Endometrium (tissue), 2 donors: ENCODE measurements around the gene TMEM273.

Source experiments
- FAIRE-seq: peaks from 2 replicates; lab custom pipeline; 2012; peaks lifted over from hg19 to GRCh38; lab: Jason Lieb, UNC
- donor health status: control.
- donor health status: control.

TMEM273 gene

DNA sequence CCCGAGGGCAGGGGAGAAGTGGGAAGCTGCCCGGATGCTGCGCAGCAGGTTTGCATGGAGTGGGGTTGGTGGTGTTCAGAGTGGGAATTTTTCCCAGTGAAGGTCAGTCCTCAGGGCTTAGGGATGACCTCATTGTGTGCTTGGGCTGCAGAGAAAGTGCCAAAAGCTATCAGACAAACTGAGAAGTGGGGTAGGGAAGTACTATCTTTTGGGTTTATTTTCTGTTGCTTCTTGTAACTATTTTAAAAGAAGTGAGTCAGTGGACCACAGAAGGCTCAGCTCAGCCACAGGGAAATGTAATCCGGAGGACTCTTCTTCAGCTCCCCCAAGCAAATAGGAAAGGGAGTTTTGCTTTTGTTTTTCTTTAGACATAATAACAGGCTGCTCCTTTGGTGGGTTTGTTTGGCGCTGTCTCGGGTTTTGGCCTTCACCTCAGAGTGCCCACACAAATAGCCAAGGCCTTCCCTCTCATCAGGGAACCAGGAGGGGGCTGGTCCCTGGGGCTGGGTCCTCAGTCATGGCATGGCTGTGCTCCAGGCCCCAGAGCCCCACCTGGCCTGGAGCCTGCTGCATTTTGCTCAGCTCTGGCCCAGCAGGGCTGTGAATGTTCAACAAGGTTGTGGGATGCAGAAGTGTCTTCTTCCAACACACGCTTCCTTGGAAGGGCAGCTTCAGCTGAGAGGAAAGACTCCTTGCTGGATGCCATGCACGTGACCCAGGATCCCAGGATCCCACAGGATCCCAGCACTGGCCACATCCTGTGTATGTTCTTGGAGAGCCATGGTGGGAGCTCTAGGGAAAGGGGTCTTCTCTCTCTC is 49.0 kb downstream of the TMEM273 start:
- no peak for FAIRE-seq

GRCh38 chr10:49138361-49138891 is 49.8 kb downstream of the TMEM273 start:
- FAIRE-seq = no peak

GRCh38 chr10:49136525-49136924 is 51.7 kb downstream of the TMEM273 start:
- FAIRE-seq = no peak

DNA sequence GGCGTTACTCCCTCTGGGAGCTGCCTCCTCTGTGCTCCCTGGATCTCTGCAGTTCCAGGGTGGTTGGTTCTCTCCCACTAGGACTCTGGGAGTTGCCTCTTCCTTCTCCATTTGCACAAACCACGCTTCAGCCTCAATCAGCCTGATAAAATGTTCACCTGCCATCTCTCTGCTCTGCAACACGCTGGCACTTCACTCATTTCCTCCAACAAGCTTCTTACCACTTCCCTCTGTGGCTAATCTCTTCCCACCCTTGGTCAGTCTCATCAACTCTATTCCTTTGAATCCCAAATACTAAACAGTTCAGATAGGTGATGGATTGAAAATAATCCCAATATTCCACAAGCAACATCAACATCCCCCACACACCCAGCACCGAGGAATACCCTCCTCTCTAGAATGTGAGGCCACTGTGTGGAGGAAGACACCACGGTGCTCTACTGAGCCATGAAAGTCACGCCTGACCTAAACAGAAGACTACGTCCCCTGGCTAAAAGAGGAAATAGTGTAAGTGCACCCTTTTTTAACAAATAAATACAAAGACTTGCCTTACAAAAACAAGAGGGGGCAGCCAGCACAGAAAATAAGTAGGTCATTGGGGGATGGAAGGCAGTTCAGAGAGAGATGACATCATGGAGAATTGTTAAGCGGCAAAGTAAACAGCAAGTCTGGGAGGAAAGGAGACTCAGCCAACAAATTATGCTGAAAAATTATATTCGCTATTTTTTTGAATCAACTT is 52.4 kb downstream of the TMEM273 start:
- peak; percentile 62 for FAIRE-seq

GRCh38 chr10:49134327-49134726 is 53.9 kb downstream of the TMEM273 start:
- no peak for FAIRE-seq

DNA sequence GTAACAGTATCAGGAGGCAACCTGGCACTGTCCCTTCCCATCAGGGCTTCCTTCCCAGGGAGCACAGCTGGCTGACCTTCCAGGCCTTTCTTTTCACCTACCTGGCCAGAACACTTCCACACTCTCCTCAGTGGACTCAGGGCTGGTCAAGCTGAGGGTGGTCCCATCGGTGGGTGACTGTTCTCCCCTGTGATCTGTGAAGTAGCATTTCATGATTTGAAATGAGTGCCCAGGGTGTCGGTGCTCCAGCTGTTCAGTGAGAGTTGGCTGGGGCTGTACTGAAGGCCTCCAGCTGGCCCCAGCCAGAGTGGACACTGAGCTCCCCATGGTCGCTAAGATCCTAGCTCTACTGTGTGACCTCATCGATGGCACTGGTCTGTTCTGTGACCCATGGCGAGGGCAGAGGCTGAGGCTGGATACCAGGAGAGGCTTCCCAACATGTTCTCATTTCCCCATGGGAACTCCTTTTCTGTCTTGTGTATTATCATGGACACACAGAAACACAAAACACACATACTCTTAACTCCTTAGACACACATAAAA is 54.4 kb downstream of the TMEM273 start, which contains the start of gene FAM170B:
Gene FAM170B, minus strand, starts transcription at position 316 of the 543 bp plus-strand sequence. Its CDS starts 103 bp downstream, at position 213.
- FAIRE-seq = no peak

DNA sequence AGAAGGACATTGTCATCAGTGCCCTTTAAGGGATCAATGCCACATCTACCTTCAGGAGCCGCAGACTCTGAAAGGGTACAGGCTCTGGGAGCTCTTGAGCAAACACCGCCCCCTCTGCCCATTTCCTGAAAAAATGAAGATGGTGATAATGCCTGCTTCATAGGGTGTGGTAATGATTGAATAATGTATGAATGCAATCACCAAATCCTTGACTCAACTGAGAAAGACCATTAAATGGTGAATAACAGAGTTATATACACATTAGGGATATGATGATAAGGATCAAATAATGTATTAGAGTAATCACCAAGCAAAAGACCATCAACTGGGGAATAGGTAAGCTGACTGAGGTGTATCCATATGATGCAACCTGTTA is 55.8 kb downstream of the TMEM273 start:
- no peak for FAIRE-seq

DNA sequence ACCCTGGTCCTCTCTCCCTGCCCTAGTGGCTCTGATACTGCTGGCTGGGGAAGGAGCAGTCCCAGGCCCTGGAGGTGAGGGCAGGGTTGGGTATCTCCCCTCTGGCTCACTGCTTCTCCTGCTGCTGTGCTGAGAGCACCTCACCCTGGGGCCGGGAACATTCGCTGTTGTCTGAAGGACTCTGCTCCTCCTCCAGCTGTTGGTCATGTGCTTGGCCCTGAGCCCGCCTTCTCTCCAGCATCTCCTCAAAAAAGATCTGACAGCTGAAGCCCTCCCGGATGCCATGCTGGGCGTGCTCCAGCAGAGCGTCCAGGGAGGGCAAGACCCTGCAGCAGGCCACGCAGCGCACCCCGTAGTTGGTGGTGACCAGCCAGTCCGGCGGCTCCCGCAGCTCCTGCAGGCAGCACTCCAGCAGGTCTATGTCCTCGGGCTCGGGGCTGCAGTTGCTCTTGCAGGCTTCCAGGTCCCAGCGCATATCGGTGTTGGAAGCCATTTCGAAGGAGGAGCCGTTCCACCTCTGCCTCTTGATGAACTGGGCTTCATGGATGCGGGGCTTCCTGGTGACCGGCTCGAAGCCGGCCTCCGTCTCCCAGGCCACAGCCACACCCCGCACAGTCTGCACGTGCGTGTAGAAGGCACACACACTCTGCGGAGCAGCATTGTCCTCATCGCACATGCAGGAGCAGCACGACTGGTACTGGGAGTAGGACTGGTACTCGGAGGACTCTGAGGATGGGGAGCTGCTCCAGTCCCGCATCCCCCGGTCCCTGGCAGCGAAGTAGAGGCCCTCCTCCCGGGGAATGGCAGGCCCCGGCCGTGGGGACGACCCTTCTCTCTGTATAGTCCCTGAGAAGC is 56.5 kb downstream of the TMEM273 start:
- no peak for FAIRE-seq

- no peak for FAIRE-seq
Measured at GRCh38 chr10:49129376-49129775, 58.8 kb downstream of the TMEM273 start.

DNA sequence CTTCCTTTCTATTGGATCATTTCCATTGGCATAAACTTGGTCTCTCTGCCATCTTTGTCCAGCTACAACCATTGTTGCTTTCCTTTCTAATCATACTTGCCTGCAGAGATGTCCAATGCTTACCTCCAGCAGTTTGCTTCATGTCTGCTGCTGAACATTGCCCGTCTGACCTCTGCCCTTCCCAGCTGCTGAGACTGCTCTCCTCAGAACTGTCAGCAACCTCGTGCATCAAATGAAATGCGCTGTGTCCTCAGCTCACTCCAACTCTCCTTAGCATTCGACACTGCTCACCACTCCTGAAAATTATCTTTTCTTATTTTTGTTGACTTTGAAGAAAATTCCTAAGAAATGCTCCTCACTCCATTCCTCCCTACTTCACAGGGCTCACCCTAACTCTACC is 59.3 kb downstream of the TMEM273 start:
- no peak for FAIRE-seq

DNA sequence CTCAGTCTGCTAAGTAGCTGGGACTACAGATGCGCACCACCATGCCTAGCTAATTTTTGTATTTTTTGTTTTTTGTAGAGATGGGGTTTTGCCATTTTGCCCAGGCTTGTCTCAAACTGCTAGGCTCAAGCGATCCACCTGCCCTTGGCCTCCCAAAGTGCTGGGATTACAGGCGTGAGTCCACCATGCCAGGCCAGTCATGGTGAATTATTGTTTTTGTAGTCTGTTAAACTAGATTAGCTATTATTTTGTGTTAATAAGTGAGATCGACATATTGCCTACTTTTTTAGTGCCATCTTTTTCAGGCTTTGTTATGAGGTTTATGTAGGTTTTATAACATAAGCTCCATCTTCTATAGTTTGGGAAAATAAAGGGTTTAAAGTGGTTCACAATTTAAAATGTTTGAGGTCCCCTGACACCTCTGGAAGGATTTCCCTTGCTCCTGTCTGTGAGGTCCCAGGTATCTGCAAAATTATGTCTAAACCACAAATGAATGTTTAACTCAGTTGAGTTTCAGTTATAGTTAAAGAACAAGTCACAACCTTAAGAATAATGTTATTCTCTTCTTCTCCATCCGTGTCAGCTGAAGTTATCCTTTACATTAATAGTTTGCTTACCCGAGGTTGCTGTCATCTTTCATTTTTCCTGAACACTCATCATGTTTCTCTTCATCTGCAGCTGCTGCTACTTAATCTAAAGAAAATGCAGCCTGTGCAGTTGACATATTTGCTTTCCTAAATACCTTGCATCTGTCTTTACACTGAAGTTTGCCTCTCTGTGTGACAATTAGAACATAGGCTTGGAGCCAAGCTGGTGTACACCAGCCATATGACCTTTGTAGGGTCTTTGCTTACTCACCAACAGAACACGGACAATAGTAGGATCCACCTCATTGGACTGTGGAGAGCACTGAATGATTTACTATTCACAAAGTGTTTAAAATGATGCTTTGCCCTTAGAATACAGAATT is 63.9 kb downstream of the TMEM273 start:
- FAIRE-seq = no peak

DNA sequence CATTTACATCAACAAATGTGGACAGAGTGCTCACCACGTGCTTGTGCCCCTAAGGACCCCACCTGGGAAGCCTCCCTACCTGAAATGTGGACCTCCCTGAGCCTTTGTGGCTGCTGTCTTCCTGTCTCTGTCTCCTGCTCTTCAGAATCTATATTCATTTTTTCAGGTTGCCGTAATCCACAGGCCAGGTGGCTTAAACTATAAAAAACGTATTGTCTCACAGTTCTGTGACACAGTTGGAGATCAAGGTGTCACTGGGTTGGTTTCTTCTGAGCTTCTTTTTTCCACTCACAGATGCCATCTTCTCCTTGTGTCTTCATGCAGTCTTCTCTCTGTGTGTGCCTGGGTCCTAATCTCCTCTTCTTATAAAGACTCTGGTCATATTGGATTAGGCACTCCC is 67.3 kb downstream of the TMEM273 start:
- no peak for FAIRE-seq

GRCh38 chr10:49119746-49120145 is 68.4 kb downstream of the TMEM273 start:
- no peak for FAIRE-seq

- no peak for FAIRE-seq
Measured at GRCh38 chr10:49118430-49119074, 69.6 kb downstream of the TMEM273 start.

DNA sequence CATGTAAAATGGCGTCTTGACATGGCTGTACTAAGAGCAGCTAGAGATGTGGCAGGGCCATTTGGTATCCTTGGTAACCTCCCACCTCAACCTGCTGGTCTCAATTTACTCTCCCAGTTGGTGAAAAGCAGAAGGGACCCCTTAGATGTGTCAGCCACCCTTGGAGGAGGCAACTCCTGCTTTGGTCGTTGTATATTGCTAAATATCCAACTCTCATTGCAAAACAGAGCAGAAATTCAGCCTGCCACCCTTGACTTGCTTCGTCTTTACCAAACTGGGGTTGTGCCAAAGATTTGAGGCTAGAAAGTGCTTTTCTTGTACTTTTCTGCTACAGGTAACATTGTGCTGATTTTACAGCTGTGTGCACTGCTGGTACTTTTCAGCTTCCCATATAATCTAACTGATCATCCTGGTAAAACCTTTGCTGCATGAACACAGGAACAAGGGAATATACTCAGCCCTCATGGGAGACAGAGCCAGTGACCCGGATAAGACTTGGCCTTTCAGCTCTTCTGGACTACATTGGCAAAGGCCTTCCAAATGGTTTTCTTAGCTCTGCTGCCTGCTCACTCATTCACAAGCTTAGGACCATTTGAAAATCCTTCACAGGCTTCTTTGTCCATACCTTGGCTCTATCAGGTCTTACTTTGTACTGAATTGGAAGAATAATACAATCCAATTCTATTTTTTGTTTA is 70.7 kb downstream of the TMEM273 start:
- no peak for FAIRE-seq

DNA sequence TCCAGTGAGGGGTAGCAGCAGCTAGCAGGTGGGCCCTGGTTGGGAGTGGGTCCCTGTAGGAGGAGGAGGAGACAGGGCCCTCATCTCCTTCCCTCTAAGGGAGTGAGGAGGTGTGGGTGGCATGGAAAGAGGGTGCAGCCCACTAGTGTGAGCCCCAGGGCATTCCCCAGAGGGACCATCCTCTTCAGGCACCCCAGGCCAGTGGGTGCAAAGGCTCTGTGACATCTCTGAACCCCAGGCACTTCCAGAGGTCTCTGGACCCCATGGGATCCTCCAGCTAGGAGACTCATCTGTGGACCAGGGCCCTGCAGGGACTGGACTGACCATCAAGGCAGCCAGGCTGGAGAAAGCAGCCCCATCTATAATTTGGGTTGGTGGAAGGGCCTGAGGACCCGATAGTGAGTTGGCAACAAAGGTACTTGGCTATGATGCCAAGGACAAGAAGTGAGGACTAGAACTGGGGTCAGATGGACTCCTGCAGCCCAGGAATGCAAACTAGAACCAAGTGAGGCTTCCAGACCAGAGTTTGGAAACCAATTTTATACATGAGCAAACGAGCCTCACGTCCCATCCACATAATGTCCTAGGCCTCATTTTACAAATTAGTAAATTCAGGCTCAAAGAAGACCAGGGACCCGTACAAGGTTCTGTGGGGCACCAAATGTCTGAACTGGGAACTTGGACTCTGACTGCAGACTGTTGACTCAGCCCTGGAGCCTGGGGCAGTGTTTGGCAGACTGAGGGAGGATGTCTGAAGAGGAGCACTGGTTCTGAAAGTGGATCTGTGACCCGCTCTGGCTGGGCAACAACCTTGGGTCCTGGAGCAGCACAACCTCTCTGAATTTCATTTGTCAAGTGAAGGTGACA is 71.4 kb downstream of the TMEM273 start:
- no peak for FAIRE-seq

DNA sequence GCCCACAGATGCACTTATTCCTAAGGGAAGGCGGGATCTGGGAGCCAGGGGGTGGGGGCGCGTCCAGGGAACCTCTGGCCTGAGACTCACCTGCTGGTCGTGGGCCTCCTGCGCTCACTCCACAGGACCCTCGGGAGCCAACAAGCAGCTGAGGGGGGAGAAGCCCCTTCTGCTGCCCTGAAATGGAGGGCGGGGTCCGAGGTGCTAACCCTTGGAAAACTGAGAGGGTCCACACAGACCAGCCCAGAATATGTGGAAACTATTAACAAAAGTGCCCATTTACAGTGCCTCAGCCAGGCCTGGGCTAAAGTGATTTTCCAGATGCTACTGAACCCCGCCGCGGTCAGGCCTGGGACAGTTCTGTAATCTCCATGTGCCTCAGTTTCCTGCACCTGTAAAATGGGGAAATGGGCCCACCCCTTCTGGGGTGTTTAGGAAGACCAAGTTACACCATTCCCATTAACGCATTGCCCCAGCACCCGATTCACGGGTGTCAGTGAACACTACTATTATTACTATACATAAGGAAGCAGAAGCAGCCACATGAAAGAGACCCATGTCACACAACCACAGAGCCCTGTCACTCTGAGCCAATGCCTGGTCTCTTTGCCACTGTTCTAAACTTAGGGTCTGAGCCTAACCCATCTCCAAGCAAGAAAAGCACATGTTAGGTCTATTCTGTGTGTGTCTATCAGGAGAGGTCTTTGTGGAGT is 72.2 kb downstream of the TMEM273 start:
- FAIRE-seq = no peak
